ENCODE measurements around the gene UQCRH.

UQCRH gene

GRCh38 chr1:46303038-46303871 is at the start of gene UQCRH, which contains the start of gene LRRC41:
UQCRH (plus strand) TSS chr1:46303698; CDS start chr1:46303767, 69 bp downstream.
LRRC41 (minus strand) TSS chr1:46303616; CDS start chr1:46303322, 294 bp downstream.
- peak; percentile 98 for DNase-seq

DNA sequence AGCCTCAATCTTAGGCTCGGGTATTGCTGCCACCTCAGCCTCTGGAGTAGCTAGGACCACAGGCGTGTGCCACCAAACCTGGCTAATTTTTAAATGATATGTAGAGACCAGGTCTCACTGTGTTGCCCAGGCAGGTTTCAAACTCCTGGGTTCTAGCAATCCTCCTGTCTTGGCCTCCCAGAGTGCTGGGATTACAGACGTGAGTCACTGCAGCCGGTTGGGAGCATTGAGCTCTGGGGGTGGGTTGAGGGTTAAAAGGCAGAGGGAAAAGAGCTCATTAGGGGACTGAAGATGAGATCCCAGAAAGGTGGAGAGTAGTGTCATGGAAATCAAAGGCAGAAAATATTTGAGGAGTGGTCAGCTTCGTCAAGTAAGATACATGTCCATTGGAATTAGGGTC is 48.8 kb upstream of the UQCRH start:
- DNase-seq: no peak

DNA sequence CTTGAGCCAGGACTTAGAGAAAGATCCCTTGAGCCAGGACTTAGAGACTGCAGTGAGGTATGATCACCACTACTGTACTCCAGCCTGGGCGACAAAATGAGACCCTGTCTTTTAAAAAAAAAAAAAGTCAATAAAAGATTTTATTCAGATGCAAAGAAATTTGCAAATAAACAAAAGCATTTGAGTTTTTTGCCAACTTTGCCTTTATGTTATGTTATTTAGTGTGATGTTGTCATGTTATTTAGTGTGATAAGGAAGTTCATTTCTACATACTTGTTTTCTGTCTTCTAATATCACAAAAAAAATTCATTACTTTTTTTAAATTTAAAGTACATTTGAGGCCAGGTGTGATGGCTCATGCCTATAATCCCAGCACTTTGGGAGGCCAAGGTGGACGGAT is 47.0 kb upstream of the UQCRH start:
- DNase-seq: no peak

DNA sequence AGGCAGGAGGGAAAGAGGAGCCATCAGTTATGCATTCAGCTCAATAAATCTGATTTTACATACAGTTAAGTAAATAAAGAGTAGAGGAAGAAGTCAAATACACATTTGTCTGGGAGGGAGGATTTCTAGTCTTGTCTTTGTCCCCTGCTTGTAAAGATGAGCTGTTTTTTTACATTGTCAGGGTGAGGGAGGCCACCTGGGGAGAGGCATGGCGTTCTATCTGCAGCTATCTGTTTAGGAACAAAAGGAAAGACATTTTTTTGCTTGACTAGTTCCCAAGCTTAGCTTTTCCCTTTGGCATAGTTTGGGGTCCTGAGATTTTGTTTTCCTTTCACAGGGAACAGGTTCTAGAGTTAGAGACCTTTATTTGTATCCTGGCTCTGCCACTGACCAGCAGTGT is 41.0 kb upstream of the UQCRH start:
- no peak for DNase-seq

DNA sequence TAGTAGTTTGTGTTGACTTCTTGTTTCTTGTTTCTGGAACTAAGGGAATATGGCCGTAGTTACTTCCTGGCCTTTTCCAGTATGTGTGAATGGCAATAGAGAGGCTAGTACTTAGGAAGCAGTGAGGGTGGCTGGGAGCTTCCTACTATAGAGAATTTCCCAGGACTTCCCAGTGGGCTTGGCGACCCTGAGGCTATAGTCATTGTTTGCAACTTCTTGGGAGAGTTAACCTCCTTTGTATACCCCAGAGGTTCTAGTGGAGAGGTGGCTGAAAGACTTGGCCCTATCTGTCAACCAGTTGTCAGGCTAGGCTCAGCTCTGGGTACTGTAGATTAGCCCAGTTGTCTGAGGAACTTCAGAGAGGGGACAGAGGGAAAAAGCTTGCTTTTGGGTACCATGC is 40.4 kb upstream of the UQCRH start:
- no peak for DNase-seq

- DNase-seq: no peak
These were observed 34.9 kb upstream of the UQCRH start for GRCh38 chr1:46268578-46268977.

DNA sequence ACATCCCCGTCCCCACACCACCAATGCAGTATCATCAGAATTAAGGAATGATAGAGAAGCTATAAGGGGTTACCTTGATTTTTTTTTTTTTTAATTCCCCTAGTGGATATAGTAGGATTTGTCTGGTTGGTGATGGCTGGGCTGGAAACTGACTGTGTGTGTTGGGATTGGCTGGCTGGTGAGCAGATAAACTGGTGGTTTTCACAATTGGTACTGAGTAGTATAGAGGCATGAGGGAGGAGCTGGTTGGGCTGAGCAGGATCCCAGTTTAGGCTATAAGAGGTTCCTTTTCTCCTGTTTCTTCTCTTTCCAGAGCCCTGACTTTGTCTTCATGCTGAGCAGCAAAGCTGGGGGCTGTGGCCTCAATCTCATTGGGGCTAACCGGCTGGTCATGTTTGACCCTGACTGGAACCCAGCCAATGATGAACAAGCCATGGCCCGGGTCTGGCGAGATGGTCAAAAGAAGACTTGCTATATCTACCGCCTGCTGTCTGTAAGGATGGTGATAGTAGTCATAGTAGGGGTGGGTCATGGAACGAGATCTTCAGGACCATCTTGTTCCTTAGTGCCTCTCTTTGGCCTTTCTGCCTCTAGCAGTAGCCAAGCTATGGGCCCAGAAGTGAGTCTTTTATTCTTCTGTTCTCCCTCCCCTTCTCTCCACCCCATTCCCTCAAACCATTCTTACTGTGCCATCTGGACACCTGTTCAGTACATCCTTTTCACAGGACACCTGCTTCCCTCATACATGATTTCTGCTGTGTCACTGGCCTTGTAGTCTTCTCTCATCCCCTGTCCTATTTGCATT is 29.1 kb upstream of the UQCRH start:
- DNase-seq: no peak

DNA sequence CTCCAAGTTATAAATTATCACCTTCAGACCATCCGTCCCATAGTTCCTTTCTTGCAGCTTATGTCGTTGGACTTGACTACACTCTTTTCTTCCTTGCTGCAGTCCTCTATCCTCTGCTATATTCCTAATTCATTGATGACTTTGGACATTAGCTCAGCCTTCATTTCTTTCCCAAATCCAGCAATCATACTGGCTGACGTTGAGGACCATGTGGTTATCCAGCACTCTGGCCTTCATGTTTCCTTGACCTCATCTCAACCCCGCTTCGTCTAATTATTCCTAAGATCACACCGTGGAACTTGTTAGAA is 28.5 kb upstream of the UQCRH start:
- DNase-seq: no peak

GRCh38 chr1:46277658-46278373 is 25.7 kb upstream of the UQCRH start:
- DNase-seq: no peak

- no peak for DNase-seq
These were observed 24.7 kb upstream of the UQCRH start for GRCh38 chr1:46278807-46279206.

GRCh38 chr1:46280092-46280491 is 23.4 kb upstream of the UQCRH start:
- no peak for DNase-seq

GRCh38 chr1:46281021-46281420 is 22.5 kb upstream of the UQCRH start:
- DNase-seq: no peak

DNA sequence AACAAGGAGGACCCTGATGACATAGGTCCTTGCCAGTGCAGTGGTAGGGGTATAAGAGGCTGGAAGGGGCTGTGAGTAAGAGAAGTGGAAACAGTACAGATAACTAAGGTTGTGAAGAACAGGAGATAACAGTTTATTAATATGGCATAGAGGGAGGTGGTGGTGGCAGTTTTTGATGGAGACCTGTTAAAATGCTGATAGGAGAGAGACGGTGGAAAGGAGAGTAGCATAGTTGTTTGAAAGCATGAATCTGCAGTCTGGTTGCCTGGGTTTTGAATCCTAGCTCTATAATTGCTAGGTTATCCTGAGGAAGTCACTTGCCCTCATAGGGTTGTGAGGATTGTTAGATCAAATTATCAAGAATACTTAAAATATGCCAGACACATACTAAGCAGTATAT is 19.4 kb upstream of the UQCRH start:
- DNase-seq: peak; percentile 54

- no peak for DNase-seq
These were observed 18.6 kb upstream of the UQCRH start for GRCh38 chr1:46284597-46285564.

DNA sequence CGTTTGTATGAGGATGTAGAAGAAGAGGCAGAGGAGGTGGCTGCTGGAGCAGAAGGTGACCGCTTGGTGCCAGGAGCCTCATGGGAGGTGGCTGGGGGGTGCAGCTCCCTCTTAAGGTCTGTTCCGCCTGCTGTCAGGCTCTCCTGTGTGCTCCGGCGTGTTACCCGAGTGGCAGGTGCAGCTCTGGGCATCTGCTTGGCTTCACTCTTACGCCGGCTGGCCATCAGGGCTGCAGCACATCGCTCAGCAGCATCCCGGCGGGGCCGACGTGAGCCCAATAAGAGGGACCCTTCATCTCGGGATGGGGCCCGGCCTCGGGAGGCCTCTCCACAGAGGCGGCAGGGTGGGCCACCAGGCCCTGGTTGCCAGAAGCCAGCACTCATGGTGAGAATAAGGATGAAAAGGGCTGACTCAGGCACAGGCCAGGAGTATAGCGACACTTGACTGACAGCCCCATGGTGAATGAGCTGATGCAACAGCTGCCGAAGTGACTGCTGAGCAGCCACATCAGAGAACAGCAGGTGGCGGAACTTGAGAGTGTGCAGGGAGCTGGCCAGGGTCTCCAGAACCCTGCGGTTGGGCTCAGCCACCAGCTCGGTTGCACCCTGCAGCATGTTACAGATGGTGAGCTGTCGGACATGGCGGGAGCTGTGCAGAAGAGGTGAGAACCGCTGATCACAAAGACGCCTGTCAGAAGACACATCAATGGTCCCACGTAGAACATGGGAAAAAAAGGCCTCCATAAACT is 17.6 kb upstream of the UQCRH start:
- no peak for DNase-seq

- DNase-seq: no peak
These were observed 14.9 kb upstream of the UQCRH start for GRCh38 chr1:46288485-46289133.

GRCh38 chr1:46289134-46289494 is 14.4 kb upstream of the UQCRH start:
- DNase-seq: no peak

GRCh38 chr1:46289976-46290375 is 13.5 kb upstream of the UQCRH start:
- no peak for DNase-seq

DNA sequence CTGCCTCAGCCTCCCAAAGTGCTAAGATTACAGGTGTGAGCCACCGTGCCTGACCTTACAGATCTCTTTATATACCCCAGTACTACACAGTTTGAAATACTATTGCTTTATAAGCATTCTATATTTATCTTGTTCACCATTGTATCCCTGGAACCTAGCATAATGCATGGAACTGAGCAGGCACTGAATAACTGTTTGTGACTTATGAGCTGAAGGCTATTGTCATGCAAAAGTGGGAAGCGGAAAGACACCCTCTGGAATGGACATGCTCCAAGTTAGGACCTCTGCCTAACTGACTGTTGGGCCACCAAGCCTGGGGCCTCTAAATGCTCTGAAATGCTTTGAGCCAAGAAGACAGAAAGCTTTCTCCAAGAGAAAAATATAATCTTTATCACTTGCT is 8.2 kb upstream of the UQCRH start:
- no peak for DNase-seq

DNA sequence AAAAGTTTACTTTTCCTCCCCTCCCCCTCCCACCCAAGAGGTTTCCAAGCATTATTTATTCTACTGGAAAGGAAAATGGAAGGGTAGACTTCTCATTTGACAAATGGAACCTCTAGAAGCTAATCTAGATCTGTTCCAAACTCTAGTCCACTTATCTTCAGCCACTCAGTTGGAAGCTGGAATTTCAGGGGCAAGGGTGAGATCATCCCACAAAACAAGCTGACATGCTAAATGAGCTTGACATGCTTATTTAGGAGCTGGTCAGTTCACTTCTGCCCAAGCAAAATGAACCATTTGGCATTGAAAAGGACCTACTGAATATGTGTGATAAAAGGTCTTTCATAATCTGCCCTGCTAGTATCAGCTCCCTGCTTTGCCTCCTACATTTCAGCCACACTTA is 5.1 kb upstream of the UQCRH start:
- DNase-seq: no peak
